ENCODE data around the gene PATL2. TPM values are rescaled to one million over a fixed set of nuclear protein-coding genes. Genes with fewer than 3 reads are reported as not detected.
A peak's percentile ranks its signal among the peaks of the same experiment; 100 is the strongest.

Gene PATL2
- total RNA-seq, 2 experiments from 2014 or later = 27.4 to 29.6 TPM

DNA sequence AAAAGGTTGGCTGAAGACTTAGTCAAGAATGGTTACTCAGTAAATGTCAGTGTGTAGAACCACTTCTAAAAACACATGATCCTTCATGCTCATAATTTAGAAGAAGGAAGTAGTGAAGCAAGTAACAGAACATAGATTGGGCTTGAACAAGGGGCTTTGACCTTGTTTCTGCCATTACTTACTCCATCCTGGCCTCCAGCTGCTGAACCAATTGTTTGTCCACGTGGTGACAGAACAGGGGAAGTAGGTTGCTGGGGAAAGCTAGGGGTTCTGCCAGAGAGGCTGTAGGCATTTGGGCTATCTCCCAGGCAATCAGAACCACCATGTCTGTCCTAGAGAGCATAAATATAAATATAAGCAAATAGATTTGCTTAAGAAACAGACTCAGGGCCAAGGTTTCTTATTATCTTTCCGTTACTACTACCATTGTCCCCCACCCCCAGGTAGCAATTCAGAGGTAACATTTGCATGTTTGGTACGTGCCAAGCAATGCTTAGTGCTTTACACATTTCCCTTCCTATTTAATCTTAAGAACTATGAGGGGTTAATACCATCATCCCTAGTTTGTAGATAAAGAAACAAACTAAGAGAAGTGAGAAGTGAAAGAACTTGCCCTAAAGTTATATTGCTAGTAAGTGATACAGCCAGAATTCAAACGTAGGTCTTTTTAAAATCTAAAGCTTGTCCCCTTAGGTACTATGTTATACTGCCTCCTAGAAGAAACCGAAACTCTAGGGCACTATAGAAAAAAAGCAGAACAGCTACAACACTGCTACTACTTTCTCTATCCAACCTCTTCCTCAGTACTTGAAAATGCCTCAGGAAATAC is 44.7 kb downstream of the PATL2 start:
- Mint-ChIP-seq H3K27ac (peak overlapping the region; percentile 90), H3K27me3 (ENCODE audit: low read depth) (no peaks in the 10 kb centered on the region), H3K36me3 (ENCODE audit: low read depth) (peaks cover 7% of the 10 kb centered on the region), H3K9me3 (ENCODE audit: insufficient read depth) (no peaks in the 10 kb centered on the region), H3K4me1 (ENCODE audit: low read depth) (peaks cover 65% of the 10 kb centered on the region), H3K4me3 (peak overlapping the region; percentile 67)
- POLR2A ChIA-PET = interaction anchor here (1.1 to 35.3 kb wide), 12 partner anchors 9 to 129 kb away, joined by 3 to 1989 read pairs (median 16); partner anchors contain the start of genes B2M, PATL2 and TRIM69
- ATAC-seq (no peak), DNase-seq (no peak)
- CTCF ChIA-PET = interaction anchor here (1.2 to 12.9 kb wide), 9 partner anchors 10 to 69 kb away, joined by 3 to 476 read pairs (median 7); partner anchors contain the start of genes B2M, PATL2 and TRIM69

- ChIA-PET POLR2A (interaction anchor here (0.6 to 35.3 kb wide), 29 partner anchors 9 to 122 kb away, joined by 3 to 1989 read pairs (median 4); partner anchors contain the start of genes B2M, PATL2 and TRIM69), CTCF (interaction anchor here (0.9 to 12.9 kb wide), 24 partner anchors 10 to 190 kb away, joined by 3 to 476 read pairs (median 6); partner anchors contain the start of genes B2M, PATL2 and TRIM69)
- H3K4me1 Mint-ChIP-seq (ENCODE audit: low read depth) = peaks cover 50% of the 10 kb centered on the region
- peaks cover 20% of the 10 kb centered on the region for H3K36me3 Mint-ChIP-seq (ENCODE audit: low read depth)
- no peaks in the 10 kb centered on the region for H3K9me3 Mint-ChIP-seq (ENCODE audit: insufficient read depth)
- peak; percentile 83 for ATAC-seq
- H3K27ac Mint-ChIP-seq = peak within 1 kb of the TSS; percentile 95
- peak; percentile 99 for DNase-seq
- peak within 1 kb of the TSS; percentile 98 for H3K4me3 Mint-ChIP-seq
- no peaks in the 10 kb centered on the region for H3K27me3 Mint-ChIP-seq (ENCODE audit: low read depth)
These were observed 47.5 kb downstream of the PATL2 start, which contains the start of gene SPG11 for GRCh38 chr15:44663410-44664308. Gene SPG11, minus strand, starts transcription at chr15:44663662. Its CDS starts 15 bp downstream, at chr15:44663647.

DNA sequence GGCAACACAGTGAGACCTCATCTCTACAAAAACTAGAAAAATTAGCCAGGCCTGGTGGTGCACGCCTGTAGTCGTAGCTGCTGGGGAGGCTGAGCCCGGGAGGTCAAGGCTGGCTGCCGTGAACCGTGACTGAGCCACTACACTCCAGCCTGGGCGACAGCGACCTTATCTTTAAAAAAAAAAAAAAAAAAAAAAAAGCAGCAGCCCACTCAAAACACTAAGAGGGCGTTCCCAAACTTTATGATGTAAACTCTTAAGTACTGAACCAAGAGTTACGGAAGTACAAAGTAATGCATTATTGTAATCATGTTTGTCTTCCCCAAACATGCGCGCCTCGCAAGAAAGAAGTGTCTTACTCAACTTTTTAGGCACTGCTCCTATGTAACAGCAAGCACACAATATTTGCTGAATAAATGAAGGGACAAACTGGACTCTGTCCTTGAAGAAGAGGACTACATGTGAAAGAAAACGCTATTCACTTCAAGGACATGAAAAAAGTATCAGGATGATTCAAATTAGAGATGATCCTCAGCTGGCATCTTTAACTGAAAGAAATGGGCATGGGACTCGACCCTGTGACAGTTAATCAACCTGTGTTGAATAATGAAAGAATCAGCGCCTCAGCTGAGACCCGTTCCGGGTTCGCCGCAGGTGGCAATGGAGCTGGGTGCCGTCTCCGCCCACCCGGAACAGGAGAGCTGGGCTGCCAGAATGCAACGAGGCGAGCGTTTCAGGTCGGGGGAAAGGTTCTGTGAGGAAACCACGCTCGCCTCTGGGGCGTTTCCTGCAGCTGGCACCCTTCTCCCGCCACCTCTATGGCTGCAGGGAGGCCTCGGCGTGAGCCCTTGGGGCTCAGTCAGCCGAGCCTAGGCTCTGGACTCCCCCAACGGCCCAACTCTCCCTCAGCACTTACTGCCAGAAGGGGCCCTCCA is 48.4 kb downstream of the PATL2 start:
- POLR2A ChIA-PET = interaction anchor here (0.6 to 35.3 kb wide), 25 partner anchors 8 to 123 kb away, joined by 3 to 1989 read pairs (median 5); partner anchors contain the start of genes B2M, PATL2 and TRIM69
- peak; percentile 77 for ATAC-seq
- CTCF ChIA-PET = interaction anchor here (0.8 to 12.9 kb wide), 23 partner anchors 10 to 191 kb away, joined by 3 to 476 read pairs (median 7); partner anchors contain the start of genes B2M, PATL2 and TRIM69
- peak overlapping the region; percentile 95 for H3K27ac Mint-ChIP-seq
- H3K4me3 Mint-ChIP-seq = peak overlapping the region; percentile 98
- no peaks in the 10 kb centered on the region for H3K27me3 Mint-ChIP-seq (ENCODE audit: low read depth)
- H3K4me1 Mint-ChIP-seq (ENCODE audit: low read depth) = peaks cover 45% of the 10 kb centered on the region
- peaks cover 22% of the 10 kb centered on the region for H3K36me3 Mint-ChIP-seq (ENCODE audit: low read depth)
- H3K9me3 Mint-ChIP-seq (ENCODE audit: insufficient read depth) = no peaks in the 10 kb centered on the region
- peak; percentile 93 for DNase-seq

- H3K27me3 Mint-ChIP-seq (ENCODE audit: low read depth) = no peaks in the 10 kb centered on the region
- DNase-seq = no peak
- peak overlapping the region; percentile 77 for H3K27ac Mint-ChIP-seq
These were observed 49.5 kb downstream of the PATL2 start for GRCh38 chr15:44661576-44661975.

DNA sequence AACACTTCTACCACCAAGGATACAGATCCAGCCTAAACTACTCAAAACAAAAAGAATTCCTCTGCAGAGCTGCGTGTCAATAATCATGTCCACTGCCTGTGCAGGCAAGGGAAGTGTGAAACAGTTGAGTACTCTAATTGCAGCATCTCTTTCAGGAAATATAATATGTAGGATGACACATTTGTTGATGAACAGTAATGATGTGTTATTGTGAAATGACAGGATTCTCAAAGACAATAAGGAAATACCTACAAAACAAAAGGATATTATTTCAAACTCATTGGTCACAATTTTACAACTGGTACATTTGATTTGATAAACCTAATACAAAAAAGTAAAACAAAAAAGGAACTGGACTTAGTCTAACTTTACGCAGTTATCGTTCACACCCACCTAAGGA is 52.1 kb downstream of the PATL2 start:
- Mint-ChIP-seq H3K4me1 (ENCODE audit: low read depth) (peaks cover 18% of the 10 kb centered on the region), H3K4me3 (no peak overlapping the region), H3K36me3 (ENCODE audit: low read depth) (peaks cover 39% of the 10 kb centered on the region), H3K9me3 (ENCODE audit: insufficient read depth) (no peaks in the 10 kb centered on the region), H3K27me3 (ENCODE audit: low read depth) (no peaks in the 10 kb centered on the region), H3K27ac (no peak overlapping the region)
- ChIA-PET POLR2A (interaction anchor here (0.8 to 35.3 kb wide), 2 partner anchors 54 to 79 kb away, joined by 3 to 1989 read pairs; partner anchors contain the start of genes B2M and PATL2), CTCF (interaction anchor here (1.1 to 9.1 kb wide), 3 partner anchors 48 to 77 kb away, joined by 3 to 218 read pairs (median 4); partner anchors contain the start of gene TRIM69)
- DNase-seq (no peak), ATAC-seq (no peak)

More at GRCh38 chr15:44661576-44661975, 49.5 kb downstream of the PATL2 start:
- ChIA-PET CTCF (interaction anchor here (0.8 to 12.9 kb wide), 8 partner anchors 9 to 115 kb away, joined by 3 to 476 read pairs (median 10); partner anchors contain the start of genes B2M, PATL2 and TRIM69), POLR2A (interaction anchor here (4.8 to 35.3 kb wide), 4 partner anchors 21 to 75 kb away, joined by 89 to 1989 read pairs (median 250); partner anchors contain the start of genes B2M, PATL2 and TRIM69)
- no peaks in the 10 kb centered on the region for H3K9me3 Mint-ChIP-seq (ENCODE audit: insufficient read depth)
- peak overlapping the region; percentile 98 for H3K4me3 Mint-ChIP-seq
- no peak for ATAC-seq
- peaks cover 37% of the 10 kb centered on the region for H3K4me1 Mint-ChIP-seq (ENCODE audit: low read depth)
- H3K36me3 Mint-ChIP-seq (ENCODE audit: low read depth) = peaks cover 26% of the 10 kb centered on the region

DNA sequence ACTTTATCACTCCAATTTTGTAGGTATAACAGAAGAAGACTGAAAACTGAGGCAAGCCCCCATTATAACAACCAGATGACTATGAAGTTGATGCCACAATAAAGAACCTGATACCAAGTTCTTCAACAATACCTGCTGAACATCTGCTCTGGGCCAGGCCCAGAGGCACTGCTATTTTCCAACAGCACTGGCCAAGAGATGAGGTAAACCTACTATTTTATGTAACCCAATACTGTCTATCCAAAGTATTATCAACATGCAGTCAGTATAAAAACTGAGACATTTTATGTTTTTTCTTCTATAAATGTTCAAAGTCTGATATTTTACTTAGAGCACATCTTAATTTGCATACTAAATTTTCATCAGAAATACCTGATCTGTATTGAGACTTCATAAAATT is 53.7 kb downstream of the PATL2 start:
- ChIA-PET CTCF (interaction anchor here (0.9 to 1.7 kb wide), 4 partner anchors 53 to 81 kb away, joined by 4 to 10 read pairs (median 5); partner anchors contain the start of genes B2M, PATL2 and TRIM69), POLR2A (interaction anchor here (2.3 kb wide), 1 partner anchor 54 kb away, joined by 11 read pairs; the partner anchor contains the start of genes B2M and PATL2)
- H3K4me1 Mint-ChIP-seq (ENCODE audit: low read depth) = peaks cover 15% of the 10 kb centered on the region
- DNase-seq (no peak), ATAC-seq (no peak)
- H3K27ac Mint-ChIP-seq = no peak overlapping the region
- H3K4me3 Mint-ChIP-seq = no peak overlapping the region
- no peaks in the 10 kb centered on the region for H3K27me3 Mint-ChIP-seq (ENCODE audit: low read depth)
- peaks cover 45% of the 10 kb centered on the region for H3K36me3 Mint-ChIP-seq (ENCODE audit: low read depth)
- no peaks in the 10 kb centered on the region for H3K9me3 Mint-ChIP-seq (ENCODE audit: insufficient read depth)

- DNase-seq (no peak), ATAC-seq (no peak)
- Mint-ChIP-seq H3K4me1 (ENCODE audit: low read depth) (peaks cover 14% of the 10 kb centered on the region), H3K36me3 (ENCODE audit: low read depth) (peaks cover 49% of the 10 kb centered on the region), H3K27ac (no peak overlapping the region), H3K4me3 (no peak overlapping the region), H3K27me3 (ENCODE audit: low read depth) (no peaks in the 10 kb centered on the region), H3K9me3 (ENCODE audit: insufficient read depth) (no peaks in the 10 kb centered on the region)
- ChIA-PET POLR2A (interaction anchor here (0.6 to 2.3 kb wide), 3 partner anchors 55 to 214 kb away, joined by 3 to 11 read pairs (median 4); partner anchors contain the start of genes B2M and PATL2), CTCF (interaction anchor here (0.9 to 1.7 kb wide), 4 partner anchors 54 to 81 kb away, joined by 4 to 10 read pairs (median 5); partner anchors contain the start of genes B2M, PATL2 and TRIM69)
These were observed 54.2 kb downstream of the PATL2 start for GRCh38 chr15:44656913-44657312.

DNA sequence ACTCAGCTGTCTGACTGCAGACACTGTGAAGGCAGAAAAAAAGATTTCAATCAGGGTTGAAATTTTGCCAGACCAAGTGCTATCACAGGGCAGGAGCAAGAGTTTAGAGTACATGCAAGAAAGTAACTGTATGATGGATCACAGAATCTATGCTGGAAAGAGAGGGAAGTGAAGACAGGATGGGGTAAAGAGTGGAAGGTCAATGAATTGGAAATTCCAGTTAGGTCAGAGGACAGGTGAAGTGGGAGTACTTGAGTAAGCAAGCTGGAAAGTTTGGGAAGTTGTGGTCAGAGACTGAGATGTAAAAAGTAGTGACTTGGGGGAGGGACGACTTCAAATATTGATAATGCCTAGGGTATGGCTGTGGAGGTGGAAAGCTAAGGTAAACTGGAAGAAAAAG is 54.8 kb downstream of the PATL2 start:
- ChIA-PET POLR2A (interaction anchor here (0.6 to 2.3 kb wide), 3 partner anchors 55 to 214 kb away, joined by 3 to 11 read pairs (median 4); partner anchors contain the start of genes B2M and PATL2), CTCF (interaction anchor here (1.7 kb wide), 1 partner anchor 82 kb away, joined by 10 read pairs; no protein-coding TSS in a partner anchor)
- no peaks in the 10 kb centered on the region for H3K27me3 Mint-ChIP-seq (ENCODE audit: low read depth)
- DNase-seq = no peak
- no peak overlapping the region for H3K4me3 Mint-ChIP-seq
- H3K4me1 Mint-ChIP-seq (ENCODE audit: low read depth) = peaks cover 12% of the 10 kb centered on the region
- H3K27ac Mint-ChIP-seq = no peak overlapping the region
- H3K9me3 Mint-ChIP-seq (ENCODE audit: insufficient read depth) = no peaks in the 10 kb centered on the region
- no peak for ATAC-seq
- peaks cover 54% of the 10 kb centered on the region for H3K36me3 Mint-ChIP-seq (ENCODE audit: low read depth)

GRCh38 chr15:44654858-44655257 is 56.3 kb downstream of the PATL2 start:
- Mint-ChIP-seq H3K36me3 (ENCODE audit: low read depth) (peaks cover 55% of the 10 kb centered on the region), H3K9me3 (ENCODE audit: insufficient read depth) (no peaks in the 10 kb centered on the region), H3K4me3 (no peak overlapping the region), H3K4me1 (ENCODE audit: low read depth) (peaks cover 3% of the 10 kb centered on the region), H3K27me3 (ENCODE audit: low read depth) (no peaks in the 10 kb centered on the region), H3K27ac (no peak overlapping the region)
- POLR2A ChIA-PET = interaction anchor here (0.7 kb wide), 1 partner anchor 8 kb away, joined by 3 read pairs; the partner anchor contains the start of gene SPG11
- DNase-seq = no peak
- CTCF ChIA-PET = interaction anchor here (0.6 kb wide), 1 partner anchor 32 kb away, joined by 4 read pairs; no protein-coding TSS in a partner anchor
- no peak for ATAC-seq
